ENCODE data around the gene RACK1.

GRCh38 chr5:181255836-181256578 lies 12.3 kb upstream of the RACK1 start:
- TF ChIP-seq EZH2phosphoT487 (IDR thresholded peaks at IDR 0.05; ENCODE audit: borderline replicate concordance, low read length) (no peak), CTCF (IDR thresholded peaks at IDR 0.05; ENCODE audit: low read depth, low read length, poor library complexity, severe bottlenecking) (no peak)

All from DOHH2 (cell line).